ENCODE measurements around the gene DQX1. TPM values are rescaled to one million over a fixed set of nuclear protein-coding genes. Genes with fewer than 3 reads are reported as not detected.

Gene DQX1
- total RNA-seq, 1 donor from 2014 or later = 0.73 TPM

DNA sequence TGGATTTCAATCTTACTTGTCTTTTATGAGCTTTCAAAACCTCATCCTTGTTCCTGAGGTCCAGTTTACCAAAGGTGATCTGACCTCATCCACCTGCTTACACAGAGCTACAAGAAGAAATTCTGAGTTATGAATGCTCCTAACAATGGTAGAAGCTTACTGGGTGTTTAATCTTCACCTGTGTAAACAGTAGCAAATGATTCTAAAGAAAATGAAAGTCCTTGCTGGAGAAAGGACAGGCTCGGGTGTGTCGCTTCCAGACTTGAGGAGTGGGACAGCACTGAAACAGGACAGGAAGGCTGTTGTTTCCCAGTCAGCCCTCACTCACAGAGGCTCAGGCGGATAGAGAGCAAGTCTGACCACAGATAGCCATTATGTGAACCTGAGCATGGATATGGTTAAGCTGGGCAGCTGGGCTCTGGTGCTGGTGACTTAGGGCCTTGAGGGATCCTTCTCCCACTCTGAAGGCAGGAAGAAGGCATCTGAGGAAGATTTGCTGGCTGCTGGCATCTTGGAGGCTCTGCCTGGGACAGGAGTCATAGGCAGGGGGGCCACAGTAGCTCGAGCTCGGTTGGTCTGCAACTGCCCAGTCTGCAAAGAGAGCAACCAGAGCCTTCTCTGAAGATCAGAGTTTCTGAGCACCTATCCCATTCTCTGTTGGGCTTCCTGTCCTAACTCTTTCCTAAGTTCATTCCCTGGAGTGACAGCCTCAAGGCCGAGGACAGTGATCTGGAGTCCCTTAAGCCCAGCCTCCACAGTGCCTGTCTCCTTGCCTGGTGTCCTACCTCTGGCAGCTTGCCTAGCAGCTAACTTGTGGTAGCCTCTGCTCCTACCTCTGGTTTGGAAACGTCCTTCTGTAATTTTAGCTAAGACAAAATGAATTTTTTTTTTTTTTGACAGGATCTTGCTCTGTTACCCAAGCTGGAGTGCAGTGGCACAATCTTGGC is 32.5 kb upstream of the DQX1 start:
- H3K27me3 Mint-ChIP-seq = no peaks in the 10 kb centered on the region
- ATAC-seq (ENCODE audit: low read depth) = no peak
- CTCF ChIA-PET = interaction anchor here (1.4 kb wide), 1 partner anchor 14 kb away, joined by 3 read pairs; no protein-coding TSS in a partner anchor
- H3K36me3 Mint-ChIP-seq (ENCODE audit: low read depth) = peaks cover 16% of the 10 kb centered on the region
- H3K4me1 Mint-ChIP-seq = peaks cover 15% of the 10 kb centered on the region
- no peaks in the 10 kb centered on the region for H3K9me3 Mint-ChIP-seq
- TF ChIP-seq, protein P1, sequence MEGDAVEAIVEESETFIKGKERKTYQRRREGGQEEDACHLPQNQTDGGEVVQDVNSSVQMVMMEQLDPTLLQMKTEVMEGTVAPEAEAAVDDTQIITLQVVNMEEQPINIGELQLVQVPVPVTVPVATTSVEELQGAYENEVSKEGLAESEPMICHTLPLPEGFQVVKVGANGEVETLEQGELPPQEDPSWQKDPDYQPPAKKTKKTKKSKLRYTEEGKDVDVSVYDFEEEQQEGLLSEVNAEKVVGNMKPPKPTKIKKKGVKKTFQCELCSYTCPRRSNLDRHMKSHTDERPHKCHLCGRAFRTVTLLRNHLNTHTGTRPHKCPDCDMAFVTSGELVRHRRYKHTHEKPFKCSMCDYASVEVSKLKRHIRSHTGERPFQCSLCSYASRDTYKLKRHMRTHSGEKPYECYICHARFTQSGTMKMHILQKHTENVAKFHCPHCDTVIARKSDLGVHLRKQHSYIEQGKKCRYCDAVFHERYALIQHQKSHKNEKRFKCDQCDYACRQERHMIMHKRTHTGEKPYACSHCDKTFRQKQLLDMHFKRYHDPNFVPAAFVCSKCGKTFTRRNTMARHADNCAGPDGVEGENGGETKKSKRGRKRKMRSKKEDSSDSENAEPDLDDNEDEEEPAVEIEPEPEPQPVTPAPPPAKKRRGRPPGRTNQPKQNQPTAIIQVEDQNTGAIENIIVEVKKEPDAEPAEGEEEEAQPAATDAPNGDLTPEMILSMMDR (IDR thresholded peaks at IDR 0.05) = no peak
- DNase-seq = no peak
- intact Hi-C loops (cut with micrococcal nuclease) = no loop called here
- H3K27ac Mint-ChIP-seq = no peak overlapping the region
- H3K4me3 Mint-ChIP-seq = no peak overlapping the region
- POLR2A ChIA-PET = interaction anchor here (0.5 to 1.1 kb wide), 3 partner anchors 28 to 376 kb away, joined by 3 to 5 read pairs (median 5); no protein-coding TSS in a partner anchor

DNA sequence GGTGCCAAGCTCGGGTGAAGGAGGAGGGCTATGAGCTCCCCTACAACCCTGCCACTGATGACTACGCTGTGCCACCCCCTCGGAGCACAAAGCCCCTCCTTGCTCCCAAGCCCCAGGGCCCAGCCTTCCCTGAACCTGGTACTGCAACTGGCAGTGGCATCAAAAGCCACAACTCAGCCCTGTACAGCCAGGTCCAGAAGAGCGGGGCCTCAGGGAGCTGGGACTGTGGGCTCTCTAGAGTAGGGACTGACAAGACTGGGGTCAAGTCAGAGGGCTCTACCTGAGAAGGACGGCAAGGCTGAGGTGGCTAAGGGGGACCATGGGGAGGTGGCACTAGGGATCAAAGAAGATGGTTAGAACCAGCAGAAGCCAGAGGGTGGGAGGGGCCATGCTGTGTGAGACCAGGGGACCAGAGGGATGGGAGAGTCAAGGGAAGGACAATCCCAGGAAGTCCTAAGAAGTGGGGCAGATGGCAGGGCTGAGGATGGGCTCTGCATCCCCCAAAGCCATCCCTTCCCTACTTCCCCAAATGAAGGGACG is 30.9 kb upstream of the DQX1 start:
- Mint-ChIP-seq H3K9me3 (no peaks in the 10 kb centered on the region), H3K36me3 (ENCODE audit: low read depth) (peaks cover 16% of the 10 kb centered on the region), H3K27ac (no peak overlapping the region), H3K4me3 (peak overlapping the region; percentile 97), H3K4me1 (peaks cover 25% of the 10 kb centered on the region), H3K27me3 (no peaks in the 10 kb centered on the region)
- CTCF ChIA-PET = no interaction called here
- TF ChIP-seq, protein P1 (IDR thresholded peaks at IDR 0.05) = no peak
- POLR2A ChIA-PET = interaction anchor here (0.9 to 1.6 kb wide), 2 partner anchors 20 to 27 kb away, joined by 3 to 5 read pairs; partner anchors contain the start of genes AUP1 and HTRA2
- intact Hi-C loops (cut with micrococcal nuclease) = no loop called here
- ATAC-seq (ENCODE audit: low read depth) (no peak), DNase-seq (no peak)

DNA sequence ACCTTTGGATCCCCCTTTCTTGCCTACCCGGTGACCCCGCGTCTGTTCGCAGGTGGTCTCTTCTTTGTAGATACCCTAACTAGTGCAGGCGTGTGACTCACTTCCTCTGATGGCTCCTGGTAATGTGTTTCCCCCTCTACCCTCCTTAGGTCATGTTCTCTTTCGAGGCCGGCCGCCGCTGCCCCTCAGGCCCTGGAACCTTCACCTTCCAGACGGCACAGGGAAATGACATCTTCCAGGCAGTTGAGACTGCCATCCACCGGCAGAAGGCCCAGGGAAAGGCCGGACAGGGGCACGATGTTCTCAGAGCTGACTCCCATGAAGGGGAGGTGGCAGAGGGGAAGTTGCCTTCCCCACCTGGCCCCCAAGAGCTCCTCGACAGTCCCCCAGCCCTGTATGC is 30.1 kb upstream of the DQX1 start:
- peaks cover 16% of the 10 kb centered on the region for H3K36me3 Mint-ChIP-seq (ENCODE audit: low read depth)
- H3K4me1 Mint-ChIP-seq = peaks cover 26% of the 10 kb centered on the region
- H3K27me3 Mint-ChIP-seq = no peaks in the 10 kb centered on the region
- no peak for DNase-seq
- H3K4me3 Mint-ChIP-seq = peak overlapping the region; percentile 97
- ChIA-PET CTCF (no interaction called here), POLR2A (interaction anchor here (0.8 to 1.6 kb wide), 7 partner anchors 15 to 135 kb away, joined by 3 to 6 read pairs (median 4); partner anchors contain the start of genes C2orf81, LBX2, PCGF1 and WDR54)
- ATAC-seq (ENCODE audit: low read depth) = no peak
- no peaks in the 10 kb centered on the region for H3K9me3 Mint-ChIP-seq
- H3K27ac Mint-ChIP-seq = peak overlapping the region; percentile 35
- TF ChIP-seq, protein P1 (IDR thresholded peaks at IDR 0.05) = no peak
- intact Hi-C loops (cut with micrococcal nuclease) = no loop called here

DNA sequence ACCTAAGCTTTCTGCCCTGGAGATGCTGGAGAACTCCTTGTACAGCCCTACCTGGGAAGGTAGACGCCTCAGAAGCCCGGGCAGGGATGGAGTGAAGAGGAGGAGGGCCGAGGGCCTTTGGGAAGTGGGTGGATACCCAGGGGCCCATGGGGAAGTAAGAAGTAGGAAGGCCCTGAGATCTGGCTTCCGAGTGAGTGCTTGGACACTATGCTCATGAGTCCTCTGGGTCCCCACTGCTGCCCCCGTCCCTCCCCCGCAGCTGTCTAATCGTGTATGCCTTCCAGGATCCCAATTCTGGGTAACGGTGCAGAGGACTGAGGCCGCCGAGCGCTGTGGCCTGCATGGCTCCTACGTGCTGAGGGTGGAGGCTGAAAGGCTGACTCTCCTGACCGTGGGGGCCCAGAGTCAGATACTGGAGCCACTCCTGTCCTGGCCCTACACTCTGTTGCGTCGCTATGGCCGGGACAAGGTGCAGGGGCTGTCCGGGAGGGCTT is 29.6 kb upstream of the DQX1 start:
- peak overlapping the region; percentile 97 for H3K4me3 Mint-ChIP-seq
- intact Hi-C loops (cut with micrococcal nuclease) = loop anchor here (1.0 to 2.0 kb wide), 2 partner anchors 16 to 31 kb away; no protein-coding TSS in a partner anchor
- ATAC-seq (ENCODE audit: low read depth) (no peak), DNase-seq (no peak)
- no peaks in the 10 kb centered on the region for H3K27me3 Mint-ChIP-seq
- H3K4me1 Mint-ChIP-seq = peaks cover 26% of the 10 kb centered on the region
- ChIA-PET POLR2A (interaction anchor here (0.5 to 1.6 kb wide), 12 partner anchors 15 to 134 kb away, joined by 3 to 6 read pairs (median 4); partner anchors contain the start of genes C2orf81, LBX2, PCGF1 and WBP1), CTCF (interaction anchor here (1.3 kb wide), 1 partner anchor 32 kb away, joined by 6 read pairs; no protein-coding TSS in a partner anchor)
- no peaks in the 10 kb centered on the region for H3K9me3 Mint-ChIP-seq
- H3K27ac Mint-ChIP-seq = peak overlapping the region; percentile 90
- H3K36me3 Mint-ChIP-seq (ENCODE audit: low read depth) = peaks cover 16% of the 10 kb centered on the region
- TF ChIP-seq, protein P1 (IDR thresholded peaks at IDR 0.05) = no peak
